ENCODE data around the gene MAP3K8. TPM values are rescaled to one million over a fixed set of nuclear protein-coding genes. Genes with fewer than 3 reads are reported as not detected.

Gene MAP3K8
- total and polyA plus RNA-seq, 2 donors (not counting 1 experiment from before 2014, with no cell fraction given): 97.0 to 99.2 TPM

GRCh38 chr10:30455816-30456215, 21.8 kb downstream of the MAP3K8 start:
- ATAC-seq (ENCODE audit: low read depth) (peak; percentile 71), DNase-seq (peak; percentile 64)
- peak overlapping the region in 4 of 5 experiments; percentile 7 to 43 (median 26) for H3K4me3 ChIP-seq (ENCODE audit: control extremely low read depth in 1 of 5, extremely low read depth in 1 of 5, insufficient read depth in 1 of 5, low read depth in 2 of 5, low read length in 4 of 5)
- H3K4me2 ChIP-seq (replicated peaks; ENCODE audit: low read depth, low read length, poor library complexity, severe bottlenecking): peak overlapping the region; percentile 75
- CTCF ChIA-PET: interaction anchor here (0.9 to 3.7 kb wide), 11 partner anchors 11 to 135 kb away, joined by 3 to 26 read pairs (median 5); no protein-coding TSS in a partner anchor
- no peaks in the 10 kb centered on the region for H3K27me3 ChIP-seq (replicated peaks in 1 of 4; ENCODE audit: control extremely low read depth in 1 of 4, control insufficient read depth in 3 of 4, insufficient read depth in 4 of 4, low read length in 3 of 4)
- peak overlapping the region; percentile 18 for H3K9ac ChIP-seq (ENCODE audit: low read length)
- no peaks in the 10 kb centered on the region for H4K20me1 ChIP-seq (ENCODE audit: control insufficient read depth, insufficient read depth, low read length, poor library complexity, severe bottlenecking)
- no peaks in the 10 kb centered on the region for H3K9me3 Mint-ChIP-seq (ENCODE audit: insufficient read depth)
- intact Hi-C loops (cut with micrococcal nuclease): loop anchor here (1.0 to 5.0 kb wide), 4 partner anchors 9 to 71 kb away; partner anchors contain the start of gene MAP3K8
- H3K79me2 ChIP-seq (ENCODE audit: control insufficient read depth, insufficient read depth, low read length): peaks cover 40% of the 10 kb centered on the region
- TF ChIP-seq EZH2 (IDR thresholded peaks at IDR 0.05; ENCODE audit: borderline replicate concordance, insufficient read depth, low read depth, low read length, poor library complexity, severe bottlenecking): no peak
- TF ChIP-seq CTCF (IDR thresholded peaks at IDR 0.05): no peak
- peak overlapping the region; percentile 58 to 65 for H3K27ac ChIP-seq (ENCODE audit: low read length in 2 of 2)
- no peaks in the 10 kb centered on the region for H3K9me3 ChIP-seq (ENCODE audit: control extremely low read depth in 1 of 3, control insufficient read depth in 2 of 3, insufficient read depth in 1 of 3, low read length in 2 of 3)
- H3K4me3 Mint-ChIP-seq: peak overlapping the region; percentile 42
- no peak overlapping the region for H2AFZ ChIP-seq (ENCODE audit: insufficient read depth, low read depth, low read length, poor library complexity, severe bottlenecking)
- H3K4me1 Mint-ChIP-seq: peaks cover 41% of the 10 kb centered on the region
- peak overlapping the region; percentile 86 for H3K27ac Mint-ChIP-seq
- peaks cover 15 to 74% of the 10 kb centered on the region in 2 experiments for H3K36me3 ChIP-seq (replicated peaks in 1 of 2; ENCODE audit: control extremely low read depth in 1 of 2, control insufficient read depth in 1 of 2, extremely low read depth in 1 of 2, insufficient read depth in 2 of 2, low read length in 1 of 2)
- WGBS (ENCODE audit: insufficient coverage): 0% methylated on average over 3 of the region's 4 CpGs
- POLR2A ChIA-PET: interaction anchor here (0.5 kb wide), 1 partner anchor 131 kb away, joined by 3 read pairs; no protein-coding TSS in a partner anchor
- H3K27me3 Mint-ChIP-seq: no peaks in the 10 kb centered on the region
- peaks cover 43 to 48% of the 10 kb centered on the region in 2 donors for H3K4me1 ChIP-seq (ENCODE audit: control insufficient read depth in 2 of 2, insufficient read depth in 2 of 2, low read length in 2 of 2)

- no peak for TF ChIP-seq EZH2 (IDR thresholded peaks at IDR 0.05; ENCODE audit: borderline replicate concordance, insufficient read depth, low read depth, low read length, poor library complexity, severe bottlenecking)
- no peak for TF ChIP-seq CTCF (IDR thresholded peaks at IDR 0.05)
- H3K27me3 ChIP-seq (replicated peaks in 1 of 4; ENCODE audit: control extremely low read depth in 1 of 4, control insufficient read depth in 3 of 4, insufficient read depth in 4 of 4, low read length in 3 of 4): no peaks in the 10 kb centered on the region
- peak overlapping the region; percentile 18 for H3K9ac ChIP-seq (ENCODE audit: low read length)
- H3K79me2 ChIP-seq (ENCODE audit: control insufficient read depth, insufficient read depth, low read length): peaks cover 36% of the 10 kb centered on the region
- H3K4me3 Mint-ChIP-seq: peak overlapping the region; percentile 42
- H3K4me1 Mint-ChIP-seq: peaks cover 41% of the 10 kb centered on the region
- ATAC-seq (ENCODE audit: low read depth): peak; percentile 70
- H3K27ac ChIP-seq (ENCODE audit: low read length in 2 of 2): peak overlapping the region; percentile 58 to 65
- H3K4me3 ChIP-seq (ENCODE audit: control extremely low read depth in 1 of 5, extremely low read depth in 1 of 5, insufficient read depth in 1 of 5, low read depth in 2 of 5, low read length in 4 of 5): peak overlapping the region in 4 of 5 experiments; percentile 7 to 43 (median 26)
- DNase-seq: peak; percentile 60
- H3K36me3 ChIP-seq (replicated peaks in 1 of 2; ENCODE audit: control extremely low read depth in 1 of 2, control insufficient read depth in 1 of 2, extremely low read depth in 1 of 2, insufficient read depth in 2 of 2, low read length in 1 of 2): peaks cover 20 to 74% of the 10 kb centered on the region in 2 experiments
- no peaks in the 10 kb centered on the region for H3K9me3 ChIP-seq (ENCODE audit: control extremely low read depth in 1 of 3, control insufficient read depth in 2 of 3, insufficient read depth in 1 of 3, low read length in 2 of 3)
- H3K4me2 ChIP-seq (replicated peaks; ENCODE audit: low read depth, low read length, poor library complexity, severe bottlenecking): peak overlapping the region; percentile 75
- no peak overlapping the region for H2AFZ ChIP-seq (ENCODE audit: insufficient read depth, low read depth, low read length, poor library complexity, severe bottlenecking)
- H3K27ac Mint-ChIP-seq: peak overlapping the region; percentile 86
- H3K9me3 Mint-ChIP-seq (ENCODE audit: insufficient read depth): no peaks in the 10 kb centered on the region
- no peaks in the 10 kb centered on the region for H4K20me1 ChIP-seq (ENCODE audit: control insufficient read depth, insufficient read depth, low read length, poor library complexity, severe bottlenecking)
- ChIA-PET CTCF (interaction anchor here (0.8 to 3.7 kb wide), 12 partner anchors 10 to 135 kb away, joined by 3 to 26 read pairs (median 4); no protein-coding TSS in a partner anchor), POLR2A (interaction anchor here (0.6 kb wide), 1 partner anchor 28 kb away, joined by 5 read pairs; no protein-coding TSS in a partner anchor)
- intact Hi-C loops (cut with micrococcal nuclease): loop anchor here (2.0 to 5.0 kb wide), 3 partner anchors 21 to 71 kb away; partner anchors contain the start of gene MAP3K8
- 3% methylated on average over 2 of the region's 4 CpGs for WGBS (ENCODE audit: insufficient coverage)
- no peaks in the 10 kb centered on the region for H3K27me3 Mint-ChIP-seq
- peaks cover 43 to 48% of the 10 kb centered on the region in 2 donors for H3K4me1 ChIP-seq (ENCODE audit: control insufficient read depth in 2 of 2, insufficient read depth in 2 of 2, low read length in 2 of 2)
Observed at GRCh38 chr10:30456266-30456665, 22.3 kb downstream of the MAP3K8 start.

All from B cell (primary cell).